Measurements from ENCODE around the gene CHRNB1.

Gene CHRNB1

GRCh38 chr17:7444682-7445618, at the start of gene CHRNB1 (continued):
- TF ChIP-seq ZNF544 (tag by site-specific recombination; IDR thresholded peaks at IDR 0.05) (no peak), ZNF843 (tag by site-specific recombination; IDR thresholded peaks at IDR 0.05) (no peak), OVOL3 (tag by site-specific recombination; IDR thresholded peaks at IDR 0.05) (no peak), ZSCAN16 (tag by site-specific recombination; IDR thresholded peaks at IDR 0.05) (no peak), ZNF521 (tag by site-specific recombination; IDR thresholded peaks at IDR 0.05) (no peak), ZNF76 (tag by site-specific recombination; IDR thresholded peaks at IDR 0.05; ENCODE audit: borderline replicate concordance, low read depth) (peak; percentile 9; the same call in 1 of the 2 replicates), SCRT1 (tag by site-specific recombination; IDR thresholded peaks at IDR 0.05; ENCODE audit: borderline replicate concordance) (peak; percentile 52; the same call in 1 of the 2 replicates), ZNF670 (tag by site-specific recombination; IDR thresholded peaks at IDR 0.05; ENCODE audit: low read depth) (no peak), ZNF837 (tag by site-specific recombination; IDR thresholded peaks at IDR 0.05) (no peak), PRDM2 (tag by site-specific recombination; IDR thresholded peaks at IDR 0.05; ENCODE audit: borderline replicate concordance) (no peak), ZNF184 (tag by site-specific recombination; IDR thresholded peaks at IDR 0.05) (no peak), KLF16 (tag by site-specific recombination; IDR thresholded peaks at IDR 0.05) (peak; percentile 65), ZNF692 (tag by site-specific recombination; IDR thresholded peaks at IDR 0.05) (no peak), ZSCAN18 (tag by site-specific recombination; IDR thresholded peaks at IDR 0.05) (no peak), ATF2 (tag by site-specific recombination; IDR thresholded peaks at IDR 0.05; ENCODE audit: low read depth) (no peak), ZNF24 (tag by site-specific recombination; IDR thresholded peaks at IDR 0.05) (no peak), ZNF391 (tag by site-specific recombination; IDR thresholded peaks at IDR 0.05; ENCODE audit: borderline replicate concordance, low read depth) (no peak), ZBTB20 (tag by site-specific recombination; IDR thresholded peaks at IDR 0.05) (peak; percentile 100), ZNF335 (tag by site-specific recombination; conservative IDR thresholded peaks at IDR 0.05) (peak; percentile 89), ZNF280D (tag by site-specific recombination; IDR thresholded peaks at IDR 0.05) (no peak), ZNF596 (tag by site-specific recombination; IDR thresholded peaks at IDR 0.05) (no peak), ZNF701 (tag by site-specific recombination; IDR thresholded peaks at IDR 0.05) (no peak), GLI2 (tag by site-specific recombination; IDR thresholded peaks at IDR 0.05; ENCODE audit: borderline replicate concordance, low read depth) (no peak), SP7 (tag by site-specific recombination; IDR thresholded peaks at IDR 0.05) (peak; percentile 11; the same call in 1 of the 2 replicates), ZNF112 (tag by site-specific recombination; IDR thresholded peaks at IDR 0.05) (no peak), ZEB2 (tag by site-specific recombination; IDR thresholded peaks at IDR 0.05) (peak; percentile 56; the same call in 1 of the 2 replicates)
